Endometrial microvascular endothelial cells (primary cell): ENCODE measurements around the gene LTK. TPM values are rescaled to one million over a fixed set of nuclear protein-coding genes. Genes with fewer than 3 reads are reported as not detected.

Experiments used
- in situ Hi-C: cut with HindIII; loops from 2 replicates; pipeline ENCODE4 v1.10.0; 2017; ENCODE audit warnings: low sequenced_read_pairs, low pct_unique_long_range_greater_than_20kb; ENCODE audit errors: inconsistent ontology term
- total RNA-seq: library from RNA; depleted of rRNA; stranded (reverse); fragments of >200 nt; gene quantifications from one replicate; pipeline ENCODE4 v1.2.3, GENCODE V29; 2015; ENCODE audit errors: inconsistent ontology term

LTK gene
- total RNA-seq, 1 donor from 2014 or later, result 0.65 TPM

DNA sequence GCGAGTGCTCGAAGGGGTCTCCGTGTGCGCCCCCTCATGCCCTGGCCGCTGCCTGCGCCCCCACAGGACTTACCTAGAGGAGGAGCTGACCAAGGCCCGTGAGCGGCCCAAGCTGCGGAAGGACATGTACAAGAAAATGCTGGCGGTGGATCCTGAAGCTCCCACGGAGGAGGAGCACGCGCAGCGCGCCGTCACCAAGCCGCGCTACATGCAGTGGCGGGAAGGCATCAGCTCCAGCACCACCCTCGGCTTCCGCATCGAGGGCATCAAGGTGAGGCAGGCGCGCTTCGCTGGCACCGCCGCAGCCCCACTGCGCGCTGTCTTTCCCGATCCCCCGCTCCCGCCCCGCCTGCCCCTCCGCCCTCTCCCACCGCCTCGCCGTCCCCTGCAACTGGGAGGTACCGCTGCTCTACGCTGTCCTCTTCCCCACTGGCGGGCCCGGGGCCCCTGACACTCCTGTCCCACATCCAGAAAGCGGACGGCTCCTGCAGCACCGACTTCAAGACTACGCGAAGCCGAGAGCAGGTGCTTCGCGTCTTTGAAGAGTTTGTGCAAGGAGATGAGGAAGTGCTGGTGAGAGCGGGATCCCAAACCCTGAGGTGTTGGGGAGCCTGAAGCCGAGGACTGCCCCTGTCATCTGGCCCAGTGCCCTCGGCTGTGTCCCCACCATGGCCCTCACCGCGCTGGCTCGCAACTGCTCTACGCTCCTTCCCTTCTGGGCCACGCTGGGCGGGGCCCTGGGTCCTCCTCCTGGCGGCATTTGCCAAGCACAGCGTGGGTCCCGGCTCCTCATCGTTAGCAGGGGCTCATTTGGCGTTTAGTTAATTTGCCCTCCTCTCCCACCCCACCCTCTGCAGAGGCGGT lies 11.5 kb downstream of the LTK start:
- in situ Hi-C loops, result no loop called here

DNA sequence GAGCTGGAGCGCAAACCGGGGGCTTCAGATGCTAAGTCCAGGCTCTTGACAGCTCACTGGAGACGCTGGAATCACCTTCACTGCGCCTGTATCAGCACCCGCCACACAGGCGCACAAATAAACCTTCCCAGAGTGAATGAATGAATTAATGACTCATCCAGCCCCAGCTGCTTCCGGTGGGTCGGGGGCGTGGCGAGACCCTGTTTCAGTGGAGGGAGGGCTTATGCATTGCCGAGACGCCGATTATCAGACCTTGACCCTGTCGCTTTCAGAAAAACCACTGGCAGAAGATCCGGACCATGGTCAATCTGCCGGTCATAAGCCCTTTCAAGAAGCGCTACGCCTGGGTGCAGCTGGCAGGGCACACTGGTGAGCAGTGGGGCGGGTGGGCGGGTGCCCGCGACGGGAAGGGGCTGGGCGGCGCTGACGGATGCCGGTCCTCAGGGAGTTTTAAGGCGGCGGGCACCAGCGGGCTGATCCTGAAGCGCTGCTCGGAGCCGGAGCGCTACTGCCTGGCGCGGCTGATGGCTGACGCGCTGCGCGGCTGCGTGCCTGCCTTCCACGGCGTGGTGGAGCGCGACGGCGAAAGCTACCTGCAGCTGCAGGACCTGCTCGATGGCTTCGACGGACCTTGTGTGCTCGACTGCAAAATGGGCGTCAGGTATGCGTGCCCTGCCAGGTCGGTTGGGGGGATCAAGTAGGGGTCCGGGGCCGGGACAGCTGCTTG lies 12.3 kb downstream of the LTK start:
- in situ Hi-C loops, result no loop called here

DNA sequence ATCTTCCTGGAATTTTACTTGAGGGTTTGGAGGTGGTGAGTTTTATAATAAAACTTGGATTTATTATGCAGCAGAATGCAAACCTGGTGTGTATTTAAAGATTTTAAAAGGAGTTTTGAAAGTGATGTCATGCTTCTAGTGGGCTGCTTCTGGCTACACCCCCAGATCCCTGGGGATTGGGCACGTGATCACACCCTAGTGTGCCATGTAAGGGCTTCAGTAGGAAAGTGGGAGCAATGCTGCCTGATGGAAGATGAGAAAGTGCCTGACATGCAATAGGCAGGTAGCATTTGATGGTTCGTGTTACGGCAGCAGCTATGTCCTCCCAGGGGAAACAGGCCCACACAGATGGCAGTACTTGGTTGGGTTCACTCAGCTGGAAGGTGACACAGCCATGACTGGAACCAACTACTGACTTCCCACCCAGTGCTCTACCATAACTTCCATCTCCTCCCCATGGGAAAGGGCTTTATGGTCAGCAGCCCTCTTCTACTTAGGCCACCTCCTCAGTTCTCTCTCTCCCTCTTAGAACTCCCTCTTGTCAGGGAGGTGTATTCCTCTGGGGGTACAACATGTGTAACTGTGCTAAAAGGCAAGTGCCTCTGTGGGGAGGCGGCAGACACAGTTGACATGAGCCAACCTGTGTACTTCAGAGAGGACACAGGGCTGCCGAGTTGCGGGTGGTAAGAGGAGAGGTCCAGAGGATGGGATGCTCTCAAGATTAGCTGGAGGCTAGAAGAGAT lies 14.3 kb downstream of the LTK start:
- in situ Hi-C loops, result no loop called here

DNA sequence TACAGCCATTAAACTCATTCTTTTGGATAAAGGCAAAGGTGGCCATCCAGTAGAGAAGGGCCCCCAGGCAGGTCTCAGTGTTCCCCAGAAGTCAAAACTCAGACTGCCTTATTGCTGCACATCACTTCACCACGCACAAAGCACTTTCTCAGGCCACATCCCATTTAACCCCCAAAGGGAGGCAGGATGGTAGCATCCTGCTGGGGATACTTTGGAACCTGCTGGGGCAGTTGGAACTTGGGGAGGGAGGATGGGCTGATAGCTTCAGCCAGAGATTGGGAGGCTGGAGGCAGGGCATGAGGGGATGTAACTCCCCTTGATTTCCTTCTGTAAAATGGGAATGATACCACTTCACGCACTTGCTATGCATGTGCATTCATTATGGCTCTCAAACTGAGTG lies 15.0 kb downstream of the LTK start:
- in situ Hi-C loops, result no loop called here

DNA sequence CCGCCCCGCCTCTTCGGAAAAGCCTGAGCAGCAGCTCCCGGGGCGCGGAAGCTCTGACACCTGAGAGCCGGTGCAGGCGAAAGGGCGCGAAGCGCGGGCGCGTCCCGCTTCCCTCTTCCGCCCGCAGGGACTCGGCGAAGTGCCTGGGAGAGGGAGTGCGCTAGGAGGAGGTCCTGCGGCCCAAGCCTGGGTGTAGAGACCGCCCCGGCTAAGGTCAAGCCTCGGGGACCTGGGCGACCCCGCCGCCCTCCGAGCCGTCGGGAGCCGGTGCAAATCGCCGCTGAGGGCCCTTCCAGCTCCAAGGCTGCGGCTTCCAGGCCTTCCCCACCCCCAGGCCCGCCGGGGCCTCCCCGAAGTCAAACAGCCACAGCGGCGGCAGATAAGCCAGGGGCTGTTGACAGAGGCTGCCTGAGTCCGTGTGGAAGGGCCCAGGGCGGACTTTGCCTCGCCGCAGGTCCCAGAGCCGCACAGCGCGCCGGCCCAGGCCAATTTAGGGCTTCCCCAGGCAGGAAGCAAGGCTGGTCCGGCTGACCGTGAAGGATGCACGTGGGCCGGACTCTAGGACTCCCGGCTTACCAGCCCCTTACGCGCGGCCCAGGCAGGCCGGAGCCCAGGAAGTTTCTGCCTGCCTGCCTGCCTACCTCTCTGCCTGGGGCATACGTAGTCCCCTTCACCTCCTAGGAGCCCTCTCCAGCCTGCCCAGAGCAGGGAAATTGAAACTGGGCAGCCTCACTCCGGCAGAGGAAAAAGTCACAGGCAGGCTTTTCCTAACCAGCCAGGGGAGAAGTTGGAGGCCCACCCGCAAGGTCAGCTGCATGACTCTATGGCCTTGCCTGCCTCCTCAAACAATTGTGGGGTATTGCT lies 17.7 kb downstream of the LTK start:
- in situ Hi-C loops, result no loop called here

DNA sequence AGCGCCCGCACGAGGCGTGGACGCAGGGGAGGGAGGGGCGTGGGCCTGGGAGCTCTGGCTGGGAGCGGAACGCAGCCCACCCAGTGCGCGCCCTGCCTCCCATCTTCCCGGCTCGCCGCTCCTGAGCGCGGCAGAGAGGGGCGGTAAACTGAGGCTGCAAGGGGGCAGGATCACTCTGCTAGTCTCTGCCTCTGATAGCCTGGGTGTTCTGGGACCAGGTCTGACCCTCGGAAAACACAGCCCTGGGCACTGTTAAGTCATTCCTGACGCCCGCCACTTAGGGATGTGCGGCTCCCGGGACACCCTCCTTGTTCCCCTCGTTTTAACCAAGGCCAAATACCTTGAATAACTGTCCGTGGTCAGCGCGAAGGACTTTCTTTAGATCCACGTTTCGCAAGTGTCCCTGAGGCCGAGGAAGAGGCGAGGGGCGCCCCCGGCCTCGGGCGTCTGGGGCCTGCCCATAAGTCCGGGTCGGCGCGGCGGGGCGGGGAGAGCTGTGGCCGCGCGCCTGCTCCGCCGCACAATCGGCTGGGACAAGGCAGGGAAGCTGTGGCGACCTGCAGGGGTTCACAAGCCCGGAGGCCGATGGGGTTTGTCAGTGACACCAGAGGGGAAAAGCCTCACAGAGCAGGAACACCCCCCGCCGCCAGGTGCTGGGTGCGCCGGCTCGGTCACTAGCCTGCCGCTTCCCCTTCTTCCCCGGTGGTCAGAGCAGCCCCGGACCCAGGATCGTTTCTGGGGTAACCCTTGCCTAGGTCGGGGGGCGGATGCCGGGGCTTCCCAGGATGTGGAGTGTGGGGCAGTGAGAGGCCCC lies 18.5 kb downstream of the LTK start:
- in situ Hi-C loops, result no loop called here

DNA sequence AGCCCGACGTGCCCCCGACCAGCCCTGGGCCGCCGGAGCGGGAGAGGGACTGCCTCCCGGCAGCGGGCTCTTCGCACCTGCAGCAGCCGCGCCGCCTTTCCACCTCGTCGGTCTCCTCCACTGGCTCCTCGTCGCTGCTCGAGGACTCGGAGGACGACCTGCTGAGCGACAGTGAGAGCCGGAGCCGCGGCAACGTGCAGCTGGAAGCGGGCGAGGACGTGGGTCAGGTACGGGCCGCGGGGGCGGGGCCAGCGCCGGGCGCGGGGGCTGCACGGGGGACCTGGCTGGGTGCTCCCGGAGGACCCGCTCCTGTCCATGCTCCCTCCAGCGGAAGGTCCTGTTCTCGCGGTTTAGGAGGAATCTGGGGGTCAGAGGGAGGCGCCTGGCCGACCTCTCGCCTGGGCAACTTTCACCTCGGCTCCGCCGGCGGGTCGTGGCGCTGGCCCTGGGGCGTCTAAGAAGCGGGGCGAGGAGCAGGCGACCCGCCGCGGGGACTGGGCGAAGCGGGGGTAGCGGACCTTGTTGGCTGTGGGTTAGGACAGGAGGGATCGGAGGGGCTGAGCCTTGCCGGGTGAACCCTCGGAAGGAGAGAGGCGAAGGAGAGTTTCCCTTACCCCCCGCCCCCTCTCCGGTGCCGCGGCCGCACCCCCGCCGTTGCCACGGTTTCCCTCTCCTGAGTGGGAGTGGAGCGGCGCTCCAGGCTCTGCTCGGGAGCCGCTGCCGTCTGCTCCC lies 19.3 kb downstream of the LTK start:
- in situ Hi-C loops, result no loop called here

DNA sequence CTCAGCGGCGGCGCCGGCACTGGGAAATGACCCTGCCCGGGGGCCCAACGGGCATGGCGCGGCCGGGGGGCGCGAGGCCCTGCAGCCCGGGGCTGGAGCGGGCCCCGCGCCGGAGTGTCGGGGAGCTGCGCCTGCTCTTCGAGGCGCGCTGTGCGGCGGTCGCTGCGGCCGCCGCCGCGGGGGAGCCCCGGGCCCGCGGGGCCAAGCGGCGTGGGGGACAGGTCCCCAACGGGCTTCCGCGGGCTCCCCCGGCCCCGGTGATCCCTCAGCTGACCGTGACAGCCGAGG lies 19.8 kb downstream of the LTK start:
- in situ Hi-C loops, result no loop called here

DNA sequence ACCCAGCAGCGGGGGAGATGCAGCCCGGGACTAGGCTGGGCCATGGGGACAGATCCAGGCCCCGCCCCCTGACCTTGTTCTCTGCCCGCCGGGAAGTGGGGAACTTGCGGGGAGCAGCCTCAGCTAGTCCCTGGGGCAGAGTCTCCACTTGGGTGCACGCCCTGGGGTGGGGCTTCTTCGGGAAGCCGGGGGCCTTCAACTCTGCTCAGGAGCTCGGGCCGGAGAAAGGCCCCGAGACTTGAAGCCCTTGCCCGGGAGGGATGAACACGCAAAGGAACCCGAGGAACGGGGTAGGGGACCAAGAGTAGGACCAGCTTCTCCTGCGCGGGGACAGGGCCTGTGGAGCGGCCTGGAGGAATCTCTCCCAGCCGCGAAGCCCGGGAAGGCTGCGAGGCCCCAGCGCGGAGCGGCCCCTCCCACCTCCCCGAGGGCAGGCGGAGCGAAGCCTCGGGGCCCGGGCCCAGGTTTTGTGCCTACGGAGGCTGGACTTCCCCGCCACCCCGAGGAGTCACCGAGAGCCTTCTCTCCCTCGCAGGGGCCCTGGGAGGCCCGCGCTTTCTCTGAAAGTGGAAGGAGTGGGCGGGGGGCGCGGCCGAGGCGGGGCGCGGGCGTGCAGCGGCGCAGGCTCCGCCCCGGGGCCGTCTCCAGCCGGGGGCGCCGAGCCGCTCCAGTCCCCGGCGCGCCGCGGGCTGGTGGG lies 20.3 kb downstream of the LTK start, which contains the start of gene ITPKA:
ITPKA (plus strand) TSS at position 670 of the 697 bp plus-strand sequence. CDS start 54 bp downstream, outside the sequence.
- in situ Hi-C loops, result no loop called here

DNA sequence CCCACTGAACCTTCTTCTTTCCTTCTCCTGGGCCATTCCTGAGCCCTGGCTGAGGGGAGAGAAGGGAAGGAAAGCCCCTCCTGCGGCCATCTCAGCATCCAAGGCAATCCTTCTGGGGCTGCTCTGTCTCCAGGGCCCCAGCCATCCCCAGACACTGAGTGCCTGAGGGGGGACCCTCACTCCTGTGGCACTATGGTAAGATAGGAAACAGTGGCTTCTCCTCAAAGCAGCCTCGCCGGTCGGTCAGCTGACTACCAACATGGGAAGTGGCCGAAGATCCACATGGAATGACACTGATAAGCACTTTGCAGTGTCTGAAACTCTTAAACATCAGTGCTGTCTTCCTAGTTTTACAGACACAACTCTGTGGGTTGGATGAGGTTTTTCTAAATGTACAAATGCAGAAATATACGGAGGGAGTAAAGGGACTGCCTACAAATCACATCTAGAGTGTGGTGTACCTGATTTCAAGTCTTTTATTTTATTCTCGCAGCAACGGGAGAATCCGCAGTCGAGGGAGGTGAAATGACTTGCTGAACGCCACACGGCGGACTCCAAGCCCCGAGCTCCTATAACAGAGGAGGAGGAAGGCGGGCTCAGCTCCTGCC lies 20.9 kb downstream of the LTK start:
- in situ Hi-C loops, result no loop called here

DNA sequence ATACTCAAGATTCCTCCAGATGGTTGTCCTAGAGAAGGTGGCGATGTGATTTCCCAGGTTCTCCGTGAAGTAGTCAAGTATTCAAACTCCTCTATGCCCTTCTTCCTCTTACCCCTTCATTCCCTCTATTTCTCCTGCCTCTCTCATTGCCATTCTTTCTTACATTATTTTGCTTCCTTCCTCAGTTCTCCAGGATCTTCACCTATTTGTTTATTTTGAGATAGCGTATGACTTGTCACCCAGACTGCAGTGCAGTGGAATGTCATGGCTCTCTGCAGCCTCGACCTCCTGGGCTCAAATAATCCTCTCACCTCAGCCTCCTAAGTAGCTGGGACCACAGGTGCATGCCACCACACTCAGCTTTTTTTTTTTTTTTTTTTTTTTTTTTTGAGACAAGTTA lies 21.7 kb downstream of the LTK start:
- in situ Hi-C loops, result no loop called here

DNA sequence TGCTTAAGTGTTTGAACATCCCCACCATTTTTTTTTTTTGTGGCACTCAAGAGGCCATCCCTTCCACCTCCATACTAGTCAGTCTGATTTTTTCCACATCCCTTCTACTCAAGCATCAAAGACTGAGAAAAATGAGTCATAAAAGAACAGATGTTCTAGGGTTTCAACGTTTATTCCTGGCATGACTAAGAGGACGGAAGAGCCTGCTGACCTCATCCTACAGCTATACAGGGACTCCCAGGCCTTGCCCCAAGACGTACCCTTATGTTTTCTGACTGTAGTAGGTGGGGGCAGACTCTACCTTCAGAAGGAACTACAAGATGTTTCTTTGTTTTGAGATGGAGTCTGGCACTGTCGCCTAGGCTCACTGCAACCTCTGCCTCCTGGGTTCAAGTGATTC lies 23.3 kb downstream of the LTK start:
- in situ Hi-C loops, result no loop called here

DNA sequence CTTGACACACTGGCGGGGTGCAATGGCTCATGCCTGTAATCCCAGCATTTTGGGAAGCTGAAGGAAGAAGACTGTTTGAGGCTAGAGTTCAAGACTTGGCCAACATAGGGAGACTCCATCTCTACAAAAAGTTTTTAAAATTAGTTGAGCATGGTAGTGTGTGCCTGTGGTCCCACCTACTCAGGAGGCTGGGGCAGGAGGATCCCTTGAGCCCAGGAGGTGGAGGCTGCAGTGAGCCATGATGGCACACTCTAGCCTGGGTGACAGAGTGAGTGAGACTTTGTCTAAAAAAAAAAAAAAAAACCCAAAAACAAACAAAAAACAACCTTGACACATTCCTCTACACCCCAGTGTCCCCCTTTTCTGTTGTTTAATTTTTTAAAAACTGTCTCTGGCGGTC lies 24.0 kb downstream of the LTK start:
- in situ Hi-C loops, result no loop called here

DNA sequence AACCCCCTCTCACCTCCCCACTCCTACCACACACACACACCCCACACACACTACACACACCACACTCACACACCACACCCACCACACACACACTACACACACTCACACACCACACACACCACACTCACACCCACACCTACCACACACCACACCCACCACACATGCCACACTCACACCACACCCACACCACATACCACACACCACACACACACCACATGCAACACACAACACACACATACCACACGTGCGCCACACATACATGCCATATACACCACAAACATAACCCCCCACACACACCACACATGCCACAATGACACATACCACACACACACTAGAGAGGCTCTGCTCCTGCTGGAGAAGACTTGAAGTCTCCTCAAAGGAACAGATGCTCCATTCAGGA lies 25.8 kb downstream of the LTK start:
- in situ Hi-C loops, result no loop called here

DNA sequence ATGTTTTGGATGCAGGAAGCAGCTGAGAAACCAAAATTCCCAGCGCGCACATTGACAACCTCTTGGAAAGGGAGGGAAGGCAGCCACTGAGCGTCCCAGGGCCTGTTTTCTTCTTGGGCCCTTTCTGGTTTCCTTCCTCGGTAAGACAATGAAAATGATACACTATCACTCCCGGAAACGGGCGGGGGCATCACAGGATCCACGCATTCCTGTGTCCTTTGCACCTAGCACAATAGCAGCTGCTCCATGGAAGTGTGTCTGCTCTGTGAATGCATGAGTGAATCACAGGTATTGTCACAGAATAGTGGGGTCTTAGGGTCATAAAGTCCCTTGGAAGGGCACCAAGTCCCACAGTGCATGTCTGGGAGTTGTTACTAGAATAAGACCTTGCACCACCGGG lies 26.2 kb downstream of the LTK start:
- in situ Hi-C loops, result no loop called here

DNA sequence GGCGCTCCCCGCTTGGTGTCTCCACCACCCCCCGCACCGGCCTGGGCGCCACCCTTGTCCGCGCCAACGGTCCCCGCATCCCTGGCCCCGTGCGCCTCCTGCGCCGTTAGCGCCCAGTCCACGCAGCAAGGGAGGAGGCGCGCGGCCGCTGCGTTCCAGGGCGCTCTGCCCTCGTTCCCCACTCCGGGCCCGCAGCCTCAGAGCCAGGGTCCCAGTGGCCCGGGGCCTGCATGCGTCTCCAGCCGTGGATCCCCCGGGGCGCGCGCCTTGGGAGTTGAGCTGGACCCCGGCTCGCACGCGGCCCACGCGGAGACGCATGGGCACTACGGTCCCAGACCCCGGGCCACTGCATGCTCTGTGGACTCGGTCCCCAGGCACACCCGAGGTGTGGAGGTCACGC lies 27.3 kb downstream of the LTK start:
- in situ Hi-C loops, result no loop called here
